Hematopoietic multipotent progenitor cell treated with erythropoietin and hydrocortisone succinate and interleukin-3 and kit ligand, for 15 days (in vitro differentiated cells): Measurements from ENCODE around the gene ZBED2.
"Not testable (repeated sequence)": the region's sequence is repeated elsewhere in the genome, so short reads cannot be mapped to it uniquely, and the experiment has no call there.

Experiments
- DNase-seq: peaks from one replicate; pipeline ENCODE4 v3.0.0-alpha.2; 2015; ENCODE audit warnings: low spot score

Gene ZBED2

DNA sequence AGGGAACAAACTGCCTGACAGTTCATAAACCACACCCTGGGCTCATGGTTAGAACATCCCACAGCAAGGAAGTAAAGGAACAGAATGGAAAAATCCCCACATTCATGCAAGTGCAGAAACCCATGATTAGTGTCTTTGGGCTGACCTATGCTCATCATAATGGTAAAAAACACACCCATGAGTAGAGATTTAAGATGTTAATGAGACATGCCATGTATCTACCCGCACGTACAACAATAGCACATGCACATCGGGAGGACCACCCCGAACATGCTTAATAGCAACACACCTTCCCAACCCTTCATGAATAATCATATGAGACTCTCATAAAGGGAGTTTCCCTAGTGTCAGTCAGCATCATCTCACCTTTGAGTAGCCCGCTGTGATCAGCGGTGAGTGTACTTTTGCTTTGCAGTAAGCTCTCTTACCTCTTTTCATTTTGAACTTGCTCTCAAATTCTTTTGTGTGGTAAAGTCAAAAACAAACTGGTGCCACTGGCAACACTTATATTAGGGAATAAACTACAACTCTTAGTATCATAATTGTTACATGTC is 23.2 kb downstream of the ZBED2 start:
- no peak for DNase-seq

DNA sequence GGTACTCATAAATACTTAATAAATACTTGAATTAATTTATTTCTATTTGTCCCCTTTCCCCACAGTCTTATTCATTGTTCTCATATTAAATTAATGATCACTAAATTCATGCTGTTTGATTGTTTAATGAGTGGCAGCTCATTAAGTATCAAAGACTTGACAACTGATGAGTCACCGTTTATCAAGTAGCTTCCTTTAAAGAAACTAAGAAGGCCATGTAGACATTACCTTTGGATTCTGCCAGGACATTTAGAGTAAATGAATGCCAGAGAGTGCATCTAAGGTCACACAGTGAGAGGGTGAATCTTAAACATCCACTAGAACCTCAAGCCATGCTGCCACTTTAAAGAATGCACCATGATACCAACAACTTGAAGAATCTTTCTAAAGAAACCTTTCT is 23.9 kb downstream of the ZBED2 start:
- DNase-seq: no peak

DNA sequence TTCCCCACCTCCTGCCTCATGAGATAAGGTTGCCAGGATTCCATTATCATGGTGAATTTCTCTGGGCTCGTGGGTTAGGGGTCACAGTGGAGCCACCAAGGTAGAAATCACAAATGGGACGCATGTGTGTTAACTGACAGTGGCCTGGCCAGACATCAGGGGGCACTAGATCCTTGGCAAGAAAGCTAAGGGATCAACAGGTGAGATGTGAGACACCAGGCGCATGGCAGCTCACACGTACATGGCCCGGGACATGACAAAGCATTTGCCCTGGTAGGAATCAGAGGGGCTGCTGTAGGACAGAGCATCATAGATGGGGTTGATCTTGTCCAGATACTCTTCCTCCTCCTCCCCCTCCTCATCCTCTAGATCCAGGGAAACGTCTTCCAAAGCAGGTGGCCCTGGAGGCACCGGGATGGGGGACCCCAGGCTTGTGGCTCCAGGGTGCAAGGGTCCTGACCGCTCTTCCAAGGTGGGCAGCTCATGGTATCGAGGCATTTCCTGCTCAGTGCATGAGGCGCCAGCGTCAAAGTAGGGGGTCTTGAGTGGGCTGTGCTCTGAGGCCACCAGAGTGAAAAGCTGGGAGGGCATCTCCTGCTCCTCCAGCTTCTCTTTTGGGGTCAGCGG is 24.6 kb downstream of the ZBED2 start:
- DNase-seq: no peak

DNA sequence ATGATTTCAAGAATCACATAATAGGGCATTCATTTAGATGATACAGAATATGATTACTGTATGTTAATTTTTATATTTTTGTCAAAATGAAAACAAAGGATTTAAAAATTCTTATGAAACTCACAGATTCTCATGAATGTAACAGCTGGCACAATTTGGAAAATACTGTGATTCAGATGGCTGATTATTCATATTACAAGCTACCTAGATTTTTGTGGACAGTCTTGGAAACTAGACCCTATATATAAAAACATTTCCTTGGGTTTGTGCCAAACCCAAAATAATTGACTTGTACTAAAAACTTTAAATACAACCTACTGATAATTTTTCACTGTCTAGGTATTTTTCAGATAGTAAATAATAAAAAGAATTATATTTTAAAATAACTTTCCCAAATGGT is 26.2 kb downstream of the ZBED2 start:
- DNase-seq: no peak

DNA sequence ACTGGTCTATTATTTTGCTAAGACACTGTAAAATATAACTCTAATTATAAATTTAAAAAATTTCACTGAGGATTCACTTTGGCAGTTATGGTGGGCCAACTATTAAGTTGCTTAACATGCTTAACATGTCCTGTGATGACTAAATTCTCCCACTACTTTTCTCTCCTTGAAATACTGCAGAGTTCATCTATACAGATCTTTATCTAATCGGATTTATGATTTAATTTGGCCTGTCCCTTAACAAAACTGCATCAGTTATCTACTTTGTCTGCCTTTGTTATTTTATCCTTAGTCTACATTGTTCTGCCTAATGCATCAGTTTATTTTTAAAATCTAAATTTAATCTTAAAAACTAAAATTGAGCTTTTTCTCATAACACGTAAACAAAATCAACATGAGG is 26.8 kb downstream of the ZBED2 start:
- no peak for DNase-seq

DNA sequence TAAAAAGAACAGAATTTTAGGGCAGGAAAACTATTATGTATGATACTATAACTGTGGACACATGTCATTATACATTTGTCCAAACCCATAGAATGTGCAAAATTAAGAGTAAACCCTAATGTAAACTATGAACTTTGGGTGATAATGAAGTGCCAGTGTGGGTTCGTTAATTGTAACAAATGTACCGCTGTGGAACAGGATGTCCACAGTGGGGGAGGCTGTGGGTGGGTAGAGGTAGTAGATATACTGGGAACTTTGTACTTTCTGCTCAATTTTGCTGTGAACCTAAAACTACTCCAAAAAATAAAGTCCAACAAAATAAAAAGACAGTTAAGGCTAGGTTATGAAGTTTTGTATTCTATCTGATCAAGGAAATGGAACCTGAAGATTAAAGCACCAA is 28.3 kb downstream of the ZBED2 start:
- no peak for DNase-seq

DNA sequence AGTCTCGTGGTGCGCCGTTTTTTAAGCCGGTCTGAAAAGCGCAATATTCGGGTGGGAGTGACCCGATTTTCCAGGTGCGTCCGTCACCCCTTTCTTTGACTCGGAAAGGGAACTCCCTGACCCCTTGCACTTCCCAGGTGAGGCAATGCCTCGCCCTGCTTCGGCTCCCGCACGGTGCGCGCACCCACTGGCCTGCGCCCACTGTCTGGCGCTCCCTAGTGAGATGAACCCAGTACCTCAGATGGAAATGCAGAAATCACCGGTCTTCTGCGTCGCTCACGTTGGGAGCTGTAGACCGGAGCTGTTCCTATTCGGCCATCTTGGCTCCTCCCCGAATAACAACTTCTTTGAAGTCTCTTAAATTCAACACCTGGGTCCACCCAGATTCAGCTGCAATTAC is 33.2 kb downstream of the ZBED2 start:
- not testable (repeated sequence) for DNase-seq

DNA sequence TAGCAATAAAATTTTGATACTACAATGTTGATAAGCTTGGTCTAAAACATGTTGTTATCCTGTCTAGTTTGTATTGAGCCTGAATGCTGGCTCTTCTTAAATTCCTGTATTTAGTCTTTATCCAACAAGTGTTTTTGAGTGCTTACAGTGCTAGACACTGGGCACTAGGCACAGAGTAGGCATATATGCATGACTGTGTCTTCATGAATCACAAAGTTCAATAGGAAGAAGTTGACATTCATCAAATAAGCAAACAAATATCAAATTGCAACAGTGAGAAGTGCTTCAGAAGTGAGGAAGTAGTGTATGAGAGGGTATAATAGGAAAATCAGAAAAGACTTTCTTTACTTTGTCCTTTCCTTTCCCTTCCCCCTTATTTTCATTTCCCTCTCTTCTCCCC is 46.4 kb downstream of the ZBED2 start:
- DNase-seq: no peak

DNA sequence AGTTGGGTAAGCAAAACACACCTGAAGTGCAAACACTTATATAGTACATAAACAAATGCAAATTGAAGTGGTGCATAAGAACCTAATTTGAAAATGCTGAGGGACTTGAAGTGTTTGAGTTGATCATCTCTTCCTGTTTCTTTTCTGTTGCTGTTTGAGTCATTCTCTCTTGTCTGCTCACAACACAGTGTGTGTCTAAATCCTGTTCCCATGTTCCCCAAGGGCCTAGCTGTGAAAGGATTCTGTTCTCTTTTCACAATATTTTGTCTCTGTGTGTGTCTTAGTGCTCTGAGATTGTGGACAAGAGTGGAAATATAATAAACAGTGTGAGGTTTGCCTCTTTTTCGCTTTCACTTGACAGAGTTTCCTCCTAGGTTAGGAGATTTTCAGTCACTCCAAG is 47.1 kb downstream of the ZBED2 start:
- no peak for DNase-seq

DNA sequence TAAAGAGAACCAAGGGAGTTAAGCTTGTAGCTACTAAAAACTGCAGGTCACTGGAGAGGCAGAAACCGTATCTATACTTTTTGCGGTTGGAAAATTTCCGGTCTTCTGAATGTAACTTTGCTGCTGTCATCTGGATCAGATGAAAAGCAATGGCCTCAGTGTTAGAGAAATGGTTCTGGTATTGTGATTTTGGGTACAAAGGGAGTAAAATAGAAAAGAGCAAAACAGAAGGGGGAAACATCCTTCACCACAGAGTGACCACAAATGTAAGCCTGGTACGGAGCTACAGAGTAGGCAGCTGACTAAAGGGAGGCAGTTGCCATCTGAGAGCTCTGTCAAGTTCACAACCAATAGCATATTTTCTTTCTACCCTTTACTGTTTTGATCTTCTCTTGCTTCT is 47.5 kb downstream of the ZBED2 start:
- no peak for DNase-seq

DNA sequence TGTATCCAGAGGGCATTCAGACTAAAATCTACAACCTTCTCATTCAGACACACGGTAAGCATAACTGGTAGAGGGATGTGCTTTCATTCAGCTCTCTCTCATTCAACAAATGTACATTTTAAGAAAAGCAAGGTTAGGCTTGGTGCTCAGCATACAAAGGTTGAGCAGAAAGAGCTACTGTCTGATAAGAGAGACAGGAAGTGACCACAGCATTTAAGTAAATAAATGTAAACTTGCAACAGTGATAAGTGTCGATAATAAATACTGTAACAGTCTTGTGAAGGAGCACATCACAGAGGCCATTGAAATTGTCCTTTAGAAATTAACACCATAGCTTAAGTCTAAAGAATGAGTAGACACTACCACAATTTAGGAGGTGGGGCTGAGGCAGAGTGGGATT is 49.8 kb downstream of the ZBED2 start:
- no peak for DNase-seq
